ENCODE measurements around the gene EPN2. TPM values are rescaled to one million over a fixed set of nuclear protein-coding genes. Genes with fewer than 3 reads are reported as not detected.
A peak's percentile ranks its signal among the peaks of the same experiment; 100 is the strongest.

The EPN2 gene
- total RNA-seq, 1 experiment from 2014 or later, result 57.8 TPM

DNA sequence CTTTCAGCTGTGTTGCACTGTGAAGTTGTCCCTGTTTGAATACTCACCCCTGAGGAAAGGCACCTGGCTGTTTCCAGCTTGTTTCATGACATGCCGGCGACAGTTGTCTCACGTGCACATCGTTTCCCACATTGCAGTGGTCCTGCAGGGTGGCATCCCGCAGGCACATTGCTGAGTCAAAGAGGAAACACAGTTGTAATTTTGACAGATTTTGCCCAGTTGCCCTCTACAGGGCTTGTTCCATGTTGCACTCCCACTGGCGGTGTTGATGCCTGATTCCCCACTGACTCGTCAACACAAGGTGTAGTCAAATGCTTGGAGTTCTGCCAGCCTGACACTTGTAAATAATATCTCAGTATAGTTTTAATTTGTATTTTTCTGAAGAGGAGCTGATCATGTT is 23.8 kb downstream of the EPN2 start:
- H3K4me2 ChIP-seq (ENCODE audit: insufficient read depth, insufficient read length, low read length), result no peak overlapping the region
- no peak overlapping the region for H3K14ac ChIP-seq (ENCODE audit: insufficient read depth, low read length)
- Mint-ChIP-seq H3K36me3 (ENCODE audit: insufficient read depth in 1 of 3, low read depth in 3 of 3) (peaks cover 0 to 3% (median 0%) of the 10 kb centered on the region in 3 experiments; a peak in 2 of 7 replicates), H3K27me3 (ENCODE audit: low read depth) (no peaks in the 10 kb centered on the region), H3K27ac (no peak overlapping the region), H3K4me1 (peaks cover 30 to 36% of the 10 kb centered on the region in 2 experiments), H3K9me3 (no peaks in the 10 kb centered on the region; a peak in 1 of 5 replicates), H3K4me3 (no peak overlapping the region)
- no peak overlapping the region for H4K91ac ChIP-seq (ENCODE audit: insufficient read length, low read depth, low read length)
- WGBS (ENCODE audit: extremely low coverage, insufficient read length, low lambda C conversion rate), result no CpG with 5 or more reads among the region's 7 CpGs
- no peak for DNase-seq
- no peak overlapping the region for H3K4ac ChIP-seq (ENCODE audit: low read depth, low read length)
- H2BK120ac ChIP-seq (ENCODE audit: low read depth, low read length, poor library complexity, severe bottlenecking), result no peak overlapping the region
- H3K9ac ChIP-seq (ENCODE audit: extremely low read depth, insufficient read length, low read length), result no peak overlapping the region
- no peaks in the 10 kb centered on the region for H3K27me3 ChIP-seq (ENCODE audit: insufficient read depth, low read length)
- H3K23ac ChIP-seq (ENCODE audit: insufficient read length, low read depth, low read length), result no peak overlapping the region
- H3K56ac ChIP-seq (ENCODE audit: insufficient read length, low read depth, low read length), result no peak overlapping the region
- peaks cover 7% of the 10 kb centered on the region; the same call in 1 of the 2 replicates for H3K4me1 ChIP-seq (ENCODE audit: insufficient read depth, low read length)
- no peak overlapping the region for H2AK5ac ChIP-seq (ENCODE audit: insufficient read length, low read length)
- H4K5ac ChIP-seq (ENCODE audit: insufficient read length, low read depth, low read length), result no peak overlapping the region
- H2BK15ac ChIP-seq (ENCODE audit: low read depth, low read length), result no peak overlapping the region
- peaks cover 2% of the 10 kb centered on the region for H4K20me1 ChIP-seq (ENCODE audit: control insufficient read depth, insufficient read depth, insufficient read length)
- no peak overlapping the region for H4K8ac ChIP-seq (replicated peaks; ENCODE audit: insufficient read length, low read depth, low read length)
- TF ChIP-seq, protein P1, sequence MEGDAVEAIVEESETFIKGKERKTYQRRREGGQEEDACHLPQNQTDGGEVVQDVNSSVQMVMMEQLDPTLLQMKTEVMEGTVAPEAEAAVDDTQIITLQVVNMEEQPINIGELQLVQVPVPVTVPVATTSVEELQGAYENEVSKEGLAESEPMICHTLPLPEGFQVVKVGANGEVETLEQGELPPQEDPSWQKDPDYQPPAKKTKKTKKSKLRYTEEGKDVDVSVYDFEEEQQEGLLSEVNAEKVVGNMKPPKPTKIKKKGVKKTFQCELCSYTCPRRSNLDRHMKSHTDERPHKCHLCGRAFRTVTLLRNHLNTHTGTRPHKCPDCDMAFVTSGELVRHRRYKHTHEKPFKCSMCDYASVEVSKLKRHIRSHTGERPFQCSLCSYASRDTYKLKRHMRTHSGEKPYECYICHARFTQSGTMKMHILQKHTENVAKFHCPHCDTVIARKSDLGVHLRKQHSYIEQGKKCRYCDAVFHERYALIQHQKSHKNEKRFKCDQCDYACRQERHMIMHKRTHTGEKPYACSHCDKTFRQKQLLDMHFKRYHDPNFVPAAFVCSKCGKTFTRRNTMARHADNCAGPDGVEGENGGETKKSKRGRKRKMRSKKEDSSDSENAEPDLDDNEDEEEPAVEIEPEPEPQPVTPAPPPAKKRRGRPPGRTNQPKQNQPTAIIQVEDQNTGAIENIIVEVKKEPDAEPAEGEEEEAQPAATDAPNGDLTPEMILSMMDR (conservative IDR thresholded peaks at IDR 0.05), result peak; percentile 39; the same call in 2 of the 3 replicates
- H2BK5ac ChIP-seq (ENCODE audit: insufficient read length, low read length), result no peak overlapping the region
- no peak overlapping the region for H3K27ac ChIP-seq (ENCODE audit: insufficient read length, low read depth, low read length)
- H3K18ac ChIP-seq (ENCODE audit: insufficient read length, low read depth, low read length), result no peak overlapping the region
- no peak overlapping the region for H2BK20ac ChIP-seq (ENCODE audit: low read depth, low read length, poor library complexity, severe bottlenecking)
- no peak overlapping the region for H2BK12ac ChIP-seq (ENCODE audit: insufficient read length, low read depth, low read length)
- peaks cover 8% of the 10 kb centered on the region; the same call in 1 of the 2 replicates for H3K79me2 ChIP-seq (ENCODE audit: insufficient read depth, low read length)
- H3K9me3 ChIP-seq (ENCODE audit: control insufficient read depth, low read depth, low read length), result no peaks in the 10 kb centered on the region
- H3T11ph ChIP-seq (ENCODE audit: low read length), result no peak overlapping the region
- peaks cover 13% of the 10 kb centered on the region for H3K79me1 ChIP-seq (ENCODE audit: insufficient read depth, low read depth, low read length, poor library complexity, severe bottlenecking)
- no peak overlapping the region for H2AFZ ChIP-seq (ENCODE audit: low read length)
- no peaks in the 10 kb centered on the region for H3K23me2 ChIP-seq (ENCODE audit: insufficient read length, low read depth, low read length, poor library complexity, severe bottlenecking)

Data from H9 (cell line).